Smooth muscle cell (in vitro differentiated cells): ENCODE results near the gene SCRN3. TPM values are rescaled to one million over a fixed set of nuclear protein-coding genes. Genes with fewer than 3 reads are reported as not detected.

Source experiments
- DNase-seq: peaks from one replicate; lab custom pipeline; 2025; ENCODE audit not compliant: unreplicated experiment; lab: John Stamatoyannopoulos, UW
- H2AFZ ChIP-seq: fragments of 200-600 bp; sonication (generic); 2 replicates; pipeline ENCODE4 v1.6.0; 2016; ENCODE audit warnings: antibody characterized with exemption, low read depth, mild to moderate bottlenecking
- H3F3A ChIP-seq: fragments of 200-600 bp; sonication (generic); 2 replicates; pipeline ENCODE4 v1.6.0; 2017; ENCODE audit warnings: antibody characterized with exemption, low read depth
- H3K27ac ChIP-seq: fragments of 200-600 bp; sonication (generic); 2 replicates; pipeline ENCODE4 v1.5.1; 2016; ENCODE audit warnings: low read depth, mild to moderate bottlenecking
- H3K27me3 ChIP-seq: fragments of 200-600 bp; sonication (generic); 2 replicates; pipeline ENCODE4 v1.6.1; 2016; ENCODE audit warnings: low read depth, mild to moderate bottlenecking
- H3K36me3 ChIP-seq: fragments of 200-600 bp; sonication (generic); 2 replicates; pipeline ENCODE4 v1.5.1; 2016; ENCODE audit warnings: low read depth
- H3K4me1 ChIP-seq: fragments of 200-600 bp; sonication (generic); 2 replicates; pipeline ENCODE4 v1.5.1; 2016; ENCODE audit warnings: low read depth
- H3K4me2 ChIP-seq: fragments of 200-600 bp; sonication (generic); 2 replicates; pipeline ENCODE4 v1.6.0; 2016; ENCODE audit warnings: mild to moderate bottlenecking
- H3K4me3 ChIP-seq: fragments of 200-600 bp; sonication (generic); 2 replicates; pipeline ENCODE4 v1.5.1; 2016; ENCODE audit warnings: mild to moderate bottlenecking
- H3K79me2 ChIP-seq: fragments of 200-600 bp; sonication (generic); 2 replicates; pipeline ENCODE4 v1.6.0; 2016; ENCODE audit warnings: low read depth, mild to moderate bottlenecking
- H3K9ac ChIP-seq: fragments of 200-600 bp; sonication (generic); 2 replicates; pipeline ENCODE4 v1.6.0; 2016; ENCODE audit warnings: low read depth
- H3K9me3 ChIP-seq: fragments of 200-600 bp; sonication (generic); replicated peaks from 2 replicates; pipeline ENCODE4 v1.5.1; 2016; ENCODE audit warnings: low read depth
- H4K20me1 ChIP-seq: fragments of 200-600 bp; sonication (generic); 2 replicates; pipeline ENCODE4 v1.6.0; 2016; ENCODE audit warnings: low read depth
- WGBS: methylation state at CpG from one replicate; pipeline ENCODE4 v1.1.7; 2016; ENCODE audit warnings: low lambda C conversion rate; 5-methylcytosine and 5-hydroxymethylcytosine counted together
- polyA plus RNA-seq: library from polyadenylated mRNA; unstranded; fragments of >200 nt; fragmentation: Nextera tagmentation; extraction: Ambion mirVana; gene quantifications from 2 replicates; pipeline ENCODE4 v1.2.1, GENCODE V29; 2016
- total RNA-seq: library from RNA; depleted of rRNA; stranded (reverse); fragments of >200 nt; gene quantifications from 2 replicates; pipeline ENCODE4 v1.2.3, GENCODE V29; 2014
- TF ChIP-seq, protein P1 (sequence below): fragments of 200-600 bp; sonication (generic); IDR thresholded peaks from 2 replicates; pipeline ENCODE4 v1.5.1; 2017; ENCODE audit warnings: borderline replicate concordance, mild to moderate bottlenecking, antibody characterized with exemption; ENCODE audit not compliant: insufficient read depth, poor library complexity, severe bottlenecking

The SCRN3 gene
- total and polyA plus RNA-seq, 2 experiments from 2014 or later: 9.8 to 27.2 TPM

DNA sequence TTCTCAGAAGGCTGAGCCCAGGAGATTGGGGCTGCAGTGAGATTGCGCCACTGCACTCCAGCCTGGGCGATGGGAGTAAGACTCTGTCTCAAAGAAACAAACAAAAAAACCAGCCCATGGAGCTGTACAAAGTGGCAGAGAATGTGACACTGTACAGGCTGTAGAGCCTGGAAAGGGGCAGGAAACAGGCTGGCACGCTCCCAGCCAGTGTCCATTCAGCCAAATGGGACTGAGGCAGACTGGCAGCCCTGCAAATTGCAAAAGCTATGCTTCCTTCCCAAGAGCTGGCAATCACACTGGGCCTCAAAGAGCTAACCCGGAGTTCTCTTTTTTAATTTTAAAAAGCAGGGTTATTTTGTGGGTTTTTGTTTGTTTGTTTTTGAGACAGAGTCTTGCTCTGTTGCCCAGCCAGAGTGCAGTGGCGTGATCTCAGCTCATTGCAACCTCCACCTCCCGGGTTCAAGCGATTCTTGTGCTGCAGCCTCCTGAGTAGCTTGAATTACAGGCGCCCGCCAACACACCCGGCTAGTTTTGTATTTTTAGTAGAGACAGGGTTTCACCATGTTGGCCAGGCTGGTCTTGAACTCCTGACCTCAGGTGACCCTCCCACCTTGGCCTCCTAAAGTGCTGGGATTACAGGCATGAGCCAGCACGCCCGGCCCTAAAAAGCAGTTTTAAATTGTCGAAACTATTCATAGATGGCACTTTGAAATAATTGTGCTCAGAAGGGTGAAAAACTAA lies 42.8 kb downstream of the SCRN3 start:
- H3F3A ChIP-seq: peaks cover 8% of the 10 kb centered on the region
- no peak overlapping the region for H3K4me3 ChIP-seq
- H3K4me1 ChIP-seq: peaks cover 3% of the 10 kb centered on the region
- no peaks in the 10 kb centered on the region for H4K20me1 ChIP-seq
- no peaks in the 10 kb centered on the region for H3K36me3 ChIP-seq
- TF ChIP-seq, protein P1, sequence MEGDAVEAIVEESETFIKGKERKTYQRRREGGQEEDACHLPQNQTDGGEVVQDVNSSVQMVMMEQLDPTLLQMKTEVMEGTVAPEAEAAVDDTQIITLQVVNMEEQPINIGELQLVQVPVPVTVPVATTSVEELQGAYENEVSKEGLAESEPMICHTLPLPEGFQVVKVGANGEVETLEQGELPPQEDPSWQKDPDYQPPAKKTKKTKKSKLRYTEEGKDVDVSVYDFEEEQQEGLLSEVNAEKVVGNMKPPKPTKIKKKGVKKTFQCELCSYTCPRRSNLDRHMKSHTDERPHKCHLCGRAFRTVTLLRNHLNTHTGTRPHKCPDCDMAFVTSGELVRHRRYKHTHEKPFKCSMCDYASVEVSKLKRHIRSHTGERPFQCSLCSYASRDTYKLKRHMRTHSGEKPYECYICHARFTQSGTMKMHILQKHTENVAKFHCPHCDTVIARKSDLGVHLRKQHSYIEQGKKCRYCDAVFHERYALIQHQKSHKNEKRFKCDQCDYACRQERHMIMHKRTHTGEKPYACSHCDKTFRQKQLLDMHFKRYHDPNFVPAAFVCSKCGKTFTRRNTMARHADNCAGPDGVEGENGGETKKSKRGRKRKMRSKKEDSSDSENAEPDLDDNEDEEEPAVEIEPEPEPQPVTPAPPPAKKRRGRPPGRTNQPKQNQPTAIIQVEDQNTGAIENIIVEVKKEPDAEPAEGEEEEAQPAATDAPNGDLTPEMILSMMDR: no peak
- DNase-seq: no peak
- H3K4me2 ChIP-seq: no peak overlapping the region
- no peaks in the 10 kb centered on the region for H3K9me3 ChIP-seq
- H3K27me3 ChIP-seq: no peaks in the 10 kb centered on the region
- H3K79me2 ChIP-seq: no peaks in the 10 kb centered on the region
- no peak overlapping the region for H2AFZ ChIP-seq
- no peak overlapping the region for H3K27ac ChIP-seq
- no peak overlapping the region for H3K9ac ChIP-seq
- WGBS: 88% methylated on average over 13 of the region's 13 CpGs

DNA sequence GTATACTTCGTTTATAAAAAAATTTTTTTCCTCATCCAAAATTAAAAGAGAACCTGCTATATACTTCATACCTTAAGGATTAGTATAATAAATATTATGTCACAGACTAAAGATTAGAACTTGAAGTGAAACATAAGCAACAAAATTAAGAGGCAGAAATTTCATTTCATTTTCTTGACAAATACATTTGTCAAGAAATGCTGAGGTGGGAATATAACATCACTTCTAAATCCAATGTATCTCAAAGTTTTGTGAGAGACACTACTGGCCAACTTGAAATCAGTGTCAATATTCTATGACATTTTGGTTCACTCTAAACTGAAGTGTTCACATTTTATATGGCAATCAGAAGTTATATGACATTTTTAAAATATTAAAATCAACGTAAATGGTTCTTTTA lies 43.8 kb downstream of the SCRN3 start:
- H4K20me1 ChIP-seq: no peaks in the 10 kb centered on the region
- peaks cover 3% of the 10 kb centered on the region for H3K4me1 ChIP-seq
- no peak overlapping the region for H3K9ac ChIP-seq
- no peak for DNase-seq
- H3K4me3 ChIP-seq: no peak overlapping the region
- no peak overlapping the region for H3K4me2 ChIP-seq
- H3K79me2 ChIP-seq: no peaks in the 10 kb centered on the region
- no peaks in the 10 kb centered on the region for H3K9me3 ChIP-seq
- peaks cover 12% of the 10 kb centered on the region for H3F3A ChIP-seq
- H3K27ac ChIP-seq: no peak overlapping the region
- no peak overlapping the region for H2AFZ ChIP-seq
- TF ChIP-seq, protein P1: no peak
- H3K36me3 ChIP-seq: no peaks in the 10 kb centered on the region
- WGBS: 87% methylated on average over 2 of the region's 2 CpGs
- H3K27me3 ChIP-seq: no peaks in the 10 kb centered on the region

DNA sequence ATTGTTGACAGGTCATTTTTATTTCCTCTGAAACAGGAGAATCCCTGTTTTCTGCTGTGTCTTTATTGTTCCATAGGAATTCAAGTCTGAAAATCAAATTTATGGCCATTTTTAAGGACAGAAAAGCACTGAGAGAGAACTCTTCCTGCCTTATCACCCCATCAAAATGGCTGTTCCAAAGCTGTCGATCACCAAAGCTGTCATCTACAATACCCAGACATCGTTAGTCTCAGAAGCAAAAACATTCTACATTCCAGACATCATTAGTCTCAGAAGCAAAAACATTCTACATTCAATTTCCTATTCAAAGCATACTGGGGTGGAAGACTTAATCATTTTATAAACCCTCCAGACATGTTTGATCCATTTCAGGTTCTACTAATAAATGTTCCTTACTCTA lies 44.4 kb downstream of the SCRN3 start:
- Histone ChIP-seq H3K9me3 (no peaks in the 10 kb centered on the region), H3K27ac (no peak overlapping the region), H3F3A (peaks cover 12% of the 10 kb centered on the region), H3K4me1 (peaks cover 3% of the 10 kb centered on the region), H3K27me3 (no peaks in the 10 kb centered on the region), H3K9ac (no peak overlapping the region), H3K4me3 (no peak overlapping the region), H3K36me3 (no peaks in the 10 kb centered on the region), H3K79me2 (no peaks in the 10 kb centered on the region), H4K20me1 (no peaks in the 10 kb centered on the region), H3K4me2 (no peak overlapping the region), H2AFZ (no peak overlapping the region)
- DNase-seq: no peak
- WGBS: 26% methylated on average over 2 of the region's 2 CpGs
- TF ChIP-seq, protein P1: no peak
